GM12878 (cell line): ENCODE results near the gene AADAT. TPM values are rescaled to one million over a fixed set of nuclear protein-coding genes. Genes with fewer than 3 reads are reported as not detected.

Source experiments
- ATAC-seq: fragments of 200-7000 bp; cut with Tn5 transposase; 3 replicates; pipeline ENCODE4 v1.9.1; 2020; ENCODE audit warnings: mild to moderate bottlenecking, moderate library complexity
- BruUV-seq: library from RNA; stranded (reverse); fragments of 400-500 nt; replicated peaks from 2 replicates; lab custom pipeline; 2021; lab: Mats Ljungman, UMichigan
- CTCF ChIA-PET: fragments of 300-600 bp; sonication (Branson Sonifier 250); formaldehyde crosslinking; extraction: SDS; loops from one replicate; lab custom pipeline; 2021; ENCODE audit warnings: inconsistent platforms; lab: Yijun Ruan, JAX
- POLR2A ChIA-PET: fragments of 350-600 bp; formaldehyde crosslinking; extraction: SDS; loops from one replicate; lab custom pipeline; 2021; ENCODE audit warnings: inconsistent platforms; lab: Charles Lee
- RAD21 ChIA-PET: fragments of 300-600 bp; sonication (Branson Sonifier 250); formaldehyde crosslinking; loops from one replicate; lab custom pipeline; 2023; ENCODE audit warnings: antibody characterized with exemption; ENCODE audit not compliant: unreplicated experiment; lab: Charles Lee
- SMC1A ChIA-PET: fragments of 300-600 bp; sonication (Branson Sonifier 250); formaldehyde crosslinking; loops from one replicate; lab custom pipeline; 2023; ENCODE audit not compliant: unreplicated experiment, uncharacterized antibody; lab: Charles Lee
- DNase-seq: peaks from one replicate; pipeline ENCODE4 v3.0.0-alpha.2; 2011; ENCODE audit warnings: low read depth, low spot score
- FAIRE-seq: peaks from 3 replicates; lab custom pipeline; 2011; peaks lifted over from hg19 to GRCh38; lab: Jason Lieb, UNC
- H2AFZ ChIP-seq: 2 replicates; pipeline ENCODE4 v1.6.0; 2011; ENCODE audit warnings: low read depth, low read length, control low read depth; ENCODE audit not compliant: control insufficient read depth
- H3K27ac ChIP-seq: 2 replicates; pipeline ENCODE4 v1.5.1; 2011; ENCODE audit warnings: control low read depth; ENCODE audit not compliant: control insufficient read depth, insufficient read depth
- H3K27me3 ChIP-seq, 2 experiments: replicated peaks in 1 of 2; 2 replicates each; pipeline versions ENCODE4 v1.6.0 to v1.6.1; 2011; ENCODE audit warnings: low read length in 1 of 2; ENCODE audit not compliant: control insufficient read depth in 2 of 2, insufficient read depth in 2 of 2
- H3K36me3 ChIP-seq, 2 experiments: 2 replicates each; pipeline ENCODE4 v1.5.1; 2011; ENCODE audit warnings: low read length in 1 of 2; ENCODE audit not compliant: control insufficient read depth in 2 of 2, insufficient read depth in 2 of 2
- H3K4me1 ChIP-seq: 2 replicates; pipeline ENCODE4 v1.6.1; 2011; ENCODE audit warnings: mild to moderate bottlenecking, low read length, moderate library complexity, mixed read lengths; ENCODE audit not compliant: control insufficient read depth, insufficient read depth
- H3K4me2 ChIP-seq: 2 replicates; pipeline ENCODE4 v1.6.0; 2011; ENCODE audit warnings: control low read depth; ENCODE audit not compliant: control insufficient read depth, insufficient read depth
- H3K4me3 ChIP-seq: fragments of 200-600 bp; sonication (generic); 2 replicates; pipeline ENCODE4 v1.5.1; 2016
- H3K79me2 ChIP-seq: 2 replicates; pipeline ENCODE4 v1.6.0; 2011; ENCODE audit warnings: low read length; ENCODE audit not compliant: control insufficient read depth, insufficient read depth
- H3K9ac ChIP-seq: 2 replicates; pipeline ENCODE4 v1.8.0; 2011; ENCODE audit warnings: low read length, control low read depth, mixed read lengths; ENCODE audit not compliant: control insufficient read depth, insufficient read depth
- H3K9me3 ChIP-seq: replicated peaks from 3 replicates; pipeline ENCODE4 v1.5.1; 2011; ENCODE audit warnings: mild to moderate bottlenecking, low read length; ENCODE audit not compliant: control insufficient read depth, insufficient read depth
- H4K20me1 ChIP-seq: 2 replicates; pipeline ENCODE4 v1.6.0; 2011; ENCODE audit not compliant: control insufficient read depth, insufficient read depth
- ATF7 ChIP-seq: fragments of 450-650 bp; IDR thresholded peaks from 2 replicates; pipeline ENCODE4 v1.6.1; 2016; ENCODE audit warnings: low read depth, mild to moderate bottlenecking
- CHD1 ChIP-seq: IDR thresholded peaks from 2 replicates; pipeline ENCODE4 v1.6.1; 2012; ENCODE audit warnings: low read depth, low read length, improper control_type of control experiment
- ESRRA ChIP-seq: IDR thresholded peaks from 2 replicates; pipeline ENCODE4 v1.6.1; 2012; ENCODE audit warnings: mild to moderate bottlenecking, low read length, improper control_type of control experiment
- FOS ChIP-seq: IDR thresholded peaks from 3 replicates; pipeline ENCODE4 v1.6.1; 2011; ENCODE audit warnings: borderline replicate concordance; ENCODE audit not compliant: insufficient read length; ENCODE audit errors: extremely low read depth
- GATAD2B ChIP-seq: fragments of 450-650 bp; conservative IDR thresholded peaks from 2 replicates; pipeline ENCODE4 v1.6.1; 2017; ENCODE audit warnings: low read depth, mild to moderate bottlenecking, moderate library complexity
- IKZF2 ChIP-seq, 2 experiments: fragments of 450-650 bp; IDR thresholded peaks; 2 replicates each; pipeline ENCODE4 v1.6.1; 2017; ENCODE audit warnings: mild to moderate bottlenecking in 2 of 2, moderate library complexity in 2 of 2
- IRF5 ChIP-seq: fragments of 450-650 bp; IDR thresholded peaks from 2 replicates; pipeline ENCODE4 v1.6.1; 2017; ENCODE audit warnings: borderline replicate concordance
- JUND ChIP-seq: IDR thresholded peaks from 2 replicates; pipeline ENCODE4 v1.6.1; 2012; ENCODE audit warnings: low read depth, mild to moderate bottlenecking, low read length, improper control_type of control experiment, moderate library complexity
- NR2C2 ChIP-seq: IDR thresholded peaks from 2 replicates; pipeline ENCODE4 v1.6.1; 2011; ENCODE audit warnings: borderline replicate concordance, low read depth; ENCODE audit not compliant: control insufficient read depth, insufficient read length
- PAX8 ChIP-seq: fragments of 450-650 bp; IDR thresholded peaks from 2 replicates; pipeline ENCODE4 v1.6.1; 2017; ENCODE audit warnings: mild to moderate bottlenecking, moderate library complexity
- POLR2A ChIP-seq: IDR thresholded peaks from 2 replicates; pipeline ENCODE4 v1.6.1; 2011; ENCODE audit warnings: low read depth, mild to moderate bottlenecking, low read length
- POU2F2 ChIP-seq: IDR thresholded peaks from 3 replicates; pipeline ENCODE4 v1.6.1; 2011; ENCODE audit warnings: low read depth, mild to moderate bottlenecking, low read length, borderline replicate concordance
- PRDM15 ChIP-seq: fragments of 450-650 bp; formaldehyde crosslinking; IDR thresholded peaks from 2 replicates; pipeline ENCODE4 v1.4.0; 2020; ENCODE audit warnings: mild to moderate bottlenecking, moderate library complexity
- SMARCA5 ChIP-seq: fragments of 450-650 bp; IDR thresholded peaks from 2 replicates; pipeline ENCODE4 v1.6.1; 2017; ENCODE audit warnings: mild to moderate bottlenecking
- TAF1 ChIP-seq: IDR thresholded peaks from 2 replicates; pipeline ENCODE4 v1.6.1; 2011; ENCODE audit warnings: mild to moderate bottlenecking, low read depth, low read length, borderline replicate concordance
- TCF12 ChIP-seq: IDR thresholded peaks from 2 replicates; pipeline ENCODE4 v1.6.1; 2011; ENCODE audit warnings: low read depth, mild to moderate bottlenecking, low read length
- TCF7 ChIP-seq: IDR thresholded peaks from 2 replicates; pipeline ENCODE4 v1.6.1; 2014; ENCODE audit warnings: antibody characterized with exemption, borderline replicate concordance
- YBX1 ChIP-seq: fragments of 450-650 bp; IDR thresholded peaks from 2 replicates; pipeline ENCODE4 v1.6.1; 2016; ENCODE audit warnings: antibody characterized with exemption
- ZBTB33 ChIP-seq: fragments of 450-650 bp; IDR thresholded peaks from 2 replicates; pipeline ENCODE4 v1.6.1; 2017; ENCODE audit warnings: mild to moderate bottlenecking
- WGBS: methylation state at CpG from one replicate; pipeline ENCODE4 v1.1.6; 2016; ENCODE audit warnings: low lambda C conversion rate; ENCODE audit not compliant: insufficient replicate concordance, insufficient coverage; ENCODE audit errors: missing lambda C conversion rate; 5-methylcytosine and 5-hydroxymethylcytosine counted together
- in situ Hi-C: fragments of 300-500 bp; cut with MboI; formaldehyde crosslinking; loops from 9 replicates; pipeline ENCODE4 v1.14.3; 2018; ENCODE audit warnings: mixed read lengths
- intact Hi-C: fragments of 100-400 bp; cut with micrococcal nuclease; formaldehyde crosslinking; loops from one replicate; pipeline ENCODE4 v1.14.2; 2022; ENCODE audit not compliant: unreplicated experiment
- polyA plus RNA-seq, 11 experiments: library from polyadenylated mRNA; depleted of rRNA in 4 of 11; unstranded in 6 of 11; stranded (reverse) in 5 of 11; fragments of >200 nt; fragmentation: Nextera tagmentation in 4 of 11; fragmentation: Illumina TruSeq in 1 of 11; extraction: Ambion mirVana in 4 of 11; extraction: Trizol in 1 of 11; gene quantifications; 1 replicate in 1 of 11; 2 replicates in 10 of 11; pipeline versions ENCODE4 v1.2.1 to v1.2.3, GENCODE V29; 2011 to 2016; ENCODE audit warnings: inconsistent platforms in 2 of 11, missing spikeins in 2 of 11, low read depth in 1 of 11
- total RNA-seq, 4 experiments: library from RNA; depleted of rRNA in 3 of 4; stranded (reverse); fragments of >200 nt in 3 of 4; fragmentation: Illumina TruSeq in 1 of 4; extraction: Trizol in 1 of 4; gene quantifications; 2 replicates each; pipeline versions ENCODE4 v1.2.1 to v1.2.3, GENCODE V29; 2013 to 2021

AADAT gene
- total and polyA plus RNA-seq, 10 of the 15 experiments (the other 5 are each of a cell fraction or from before 2014, with no cell fraction given), result not detected

- intact Hi-C loops, result no loop called here
- ATAC-seq (no peak), FAIRE-seq (no peak), DNase-seq (no peak)
- Histone ChIP-seq H2AFZ (no peak overlapping the region), H3K9me3 (no peaks in the 10 kb centered on the region), H3K4me1 (no peaks in the 10 kb centered on the region), H3K4me3 (no peak overlapping the region), H3K27me3 (no peaks in the 10 kb centered on the region), H3K36me3 (no peaks in the 10 kb centered on the region), H3K4me2 (no peak overlapping the region), H3K9ac (no peak overlapping the region), H3K27ac (no peak overlapping the region), H3K79me2 (no peaks in the 10 kb centered on the region), H4K20me1 (no peaks in the 10 kb centered on the region)
- CTCF ChIA-PET, result interaction anchor here (1.1 kb wide), 1 partner anchor 230 kb away, joined by 4 read pairs; no protein-coding TSS in a partner anchor
- 30% methylated on average over 12 of the region's 12 CpGs for WGBS
- POLR2A ChIA-PET, result no interaction called here
- in situ Hi-C loops, result loop anchor here (5.0 to 10.0 kb wide), 2 partner anchors 423 to 1115 kb away; no protein-coding TSS in a partner anchor
- SMC1A ChIA-PET, result interaction anchor here (0.6 to 0.8 kb wide), 3 partner anchors 427 to 1650 kb away, joined by 3 to 5 read pairs (median 4); partner anchors contain the start of gene NEK1
- TF ChIP-seq POU2F2, result no peak
- no peak for TF ChIP-seq PRDM15 (CRISPR knock-in tag)
- no peak for TF ChIP-seq TAF1
- TF ChIP-seq YBX1, result no peak
- TF ChIP-seq TCF12, result no peak
- TF ChIP-seq ATF7, result no peak
- no peak for TF ChIP-seq SMARCA5
- TF ChIP-seq IRF5, result no peak
- no peak for TF ChIP-seq GATAD2B
- no peak for TF ChIP-seq JUND
- no peak for TF ChIP-seq FOS
- no peak for TF ChIP-seq CHD1
- TF ChIP-seq ESRRA, result no peak
- no peak for TF ChIP-seq TCF7
- TF ChIP-seq PAX8, result no peak
- no peak for TF ChIP-seq NR2C2
- no peak for TF ChIP-seq IKZF2 (IDR thresholded peaks at IDR 0.05)
- no peak for TF ChIP-seq POLR2A
- TF ChIP-seq ZBTB33, result no peak
- RAD21 ChIA-PET, result no interaction called here
- BruUV-seq, result no TSS peak
Measured at GRCh38 chr4:170040031-170040680, 49.6 kb downstream of the AADAT start.
